ENCODE measurements around the gene POPDC3. TPM values are rescaled to one million over a fixed set of nuclear protein-coding genes. Genes with fewer than 3 reads are reported as not detected.

POPDC3 gene
- total and polyA plus RNA-seq, 10 donors, result 0.08 to 0.24 TPM; not detected in 8

GRCh38 chr6:105161421-105161820 is 18.4 kb downstream of the POPDC3 start:
- no peak overlapping the region for H3K27ac ChIP-seq
- H3K4me1 ChIP-seq, result no peaks in the 10 kb centered on the region
- DNase-seq, result no peak
- no peak overlapping the region for H3K4me3 ChIP-seq
- 62 to 78% (median 71%) methylated on average over 4 of the region's 4 CpGs for WGBS, 5 donors
- TF ChIP-seq CTCF (IDR thresholded peaks at IDR 0.05 in 8 of 11, conservative IDR thresholded peaks at IDR 0.05 in 3 of 11), result no peak
- no peaks in the 10 kb centered on the region for H3K9me3 ChIP-seq
- intact Hi-C loops (cut with DNase I; ENCODE audit: low total_unique reads), result no loop called here
- H3K27me3 ChIP-seq (replicated peaks in 1 of 7), result peaks cover 0 to 37% (median 0%) of the 10 kb centered on the region in 7 donors
- H3K36me3 ChIP-seq, result no peaks in the 10 kb centered on the region

- 75 to 93% (median 80%) methylated on average over 3 of the region's 3 CpGs for WGBS, 5 donors
These were observed 26.1 kb downstream of the POPDC3 start for GRCh38 chr6:105153676-105154075.

GRCh38 chr6:105152880-105153279 is 26.9 kb downstream of the POPDC3 start:
- no peak for TF ChIP-seq POLR2A (IDR thresholded peaks at IDR 0.05)
- Histone ChIP-seq H3K9me3 (no peaks in the 10 kb centered on the region), H3K27me3 (replicated peaks in 1 of 7) (peaks cover 0 to 18% (median 0%) of the 10 kb centered on the region in 7 donors), H3K36me3 (no peaks in the 10 kb centered on the region), H3K4me3 (no peak overlapping the region), H3K27ac (no peak overlapping the region), H3K4me1 (no peaks in the 10 kb centered on the region)
- no peak for DNase-seq
- intact Hi-C loops (cut with DNase I; ENCODE audit: low total_unique reads), result no loop called here

More at GRCh38 chr6:105153676-105154075, 26.1 kb downstream of the POPDC3 start:
- no peak for DNase-seq
- no peak for TF ChIP-seq POLR2A (IDR thresholded peaks at IDR 0.05)
- TF ChIP-seq CTCF (IDR thresholded peaks at IDR 0.05 in 8 of 11, conservative IDR thresholded peaks at IDR 0.05 in 3 of 11), result no peak
- no peak for TF ChIP-seq POLR2AphosphoS5 (IDR thresholded peaks at IDR 0.05)
- no peak overlapping the region for H3K4me3 ChIP-seq
- no peaks in the 10 kb centered on the region for H3K36me3 ChIP-seq
- H3K4me1 ChIP-seq, result no peaks in the 10 kb centered on the region
- intact Hi-C loops (cut with DNase I; ENCODE audit: low total_unique reads), result no loop called here
- no peaks in the 10 kb centered on the region for H3K9me3 ChIP-seq
- no peak overlapping the region for H3K27ac ChIP-seq
- peaks cover 0 to 18% (median 0%) of the 10 kb centered on the region in 7 donors for H3K27me3 ChIP-seq (replicated peaks in 1 of 7)

- Histone ChIP-seq H3K4me3 (no peak overlapping the region), H3K4me1 (no peaks in the 10 kb centered on the region), H3K27me3 (replicated peaks in 1 of 7) (peaks cover 0 to 12% (median 0%) of the 10 kb centered on the region in 7 donors), H3K9me3 (no peaks in the 10 kb centered on the region), H3K36me3 (no peaks in the 10 kb centered on the region), H3K27ac (no peak overlapping the region)
- intact Hi-C loops (cut with DNase I; ENCODE audit: low total_unique reads), result no loop called here
- no peak for DNase-seq
- no peak for TF ChIP-seq POLR2A (IDR thresholded peaks at IDR 0.05)
- no peak for TF ChIP-seq CTCF (IDR thresholded peaks at IDR 0.05 in 8 of 11, conservative IDR thresholded peaks at IDR 0.05 in 3 of 11)
- no peak for TF ChIP-seq POLR2AphosphoS5 (IDR thresholded peaks at IDR 0.05)
These were observed 28.2 kb downstream of the POPDC3 start for GRCh38 chr6:105151644-105152043.

GRCh38 chr6:105138141-105138540 is 41.7 kb downstream of the POPDC3 start:
- Histone ChIP-seq H3K36me3 (no peaks in the 10 kb centered on the region), H3K27me3 (replicated peaks in 1 of 7) (peaks cover 0 to 66% (median 23%) of the 10 kb centered on the region in 7 donors), H3K4me3 (no peak overlapping the region), H3K9me3 (no peaks in the 10 kb centered on the region), H3K27ac (no peak overlapping the region), H3K4me1 (peaks cover 0 to 18% (median 13%) of the 10 kb centered on the region in 6 donors)
- intact Hi-C loops (cut with DNase I; ENCODE audit: low total_unique reads), result no loop called here
- DNase-seq, result no peak
- TF ChIP-seq POLR2AphosphoS5 (IDR thresholded peaks at IDR 0.05) (no peak), POLR2A (IDR thresholded peaks at IDR 0.05) (no peak), CTCF (IDR thresholded peaks at IDR 0.05 in 8 of 11, conservative IDR thresholded peaks at IDR 0.05 in 3 of 11) (no peak)
- WGBS, 5 donors, result 85 to 93% (median 89%) methylated on average over 2 of the region's 2 CpGs
